ENCODE data around the gene NHLH2.

The NHLH2 gene

GRCh38 chr1:115840605-115841460 is at the start of gene NHLH2:
Gene NHLH2 (minus strand): TSS chr1:115841126. CDS start chr1:115838372, 2,754 bp downstream.
- DNase-seq, result peak; percentile 95

DNA sequence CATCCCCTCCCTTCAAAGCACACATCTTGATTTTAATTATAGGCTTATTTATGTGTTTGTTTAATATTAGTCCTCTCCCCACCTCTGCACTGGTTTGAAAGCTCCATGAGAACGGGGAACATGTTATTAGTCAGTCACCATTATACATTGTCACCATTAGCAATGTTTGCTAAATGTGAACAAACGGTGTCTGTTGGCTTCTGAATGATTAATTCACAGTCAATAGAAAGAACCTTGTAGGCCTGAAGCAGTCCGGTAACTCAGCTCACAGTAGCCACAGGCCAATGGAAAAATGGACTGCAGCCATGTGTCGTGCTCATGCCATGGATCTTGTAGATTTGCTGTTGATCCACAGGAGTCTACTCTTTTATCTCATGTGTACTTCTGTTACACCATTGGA is 49.7 kb upstream of the NHLH2 start:
- no peak for DNase-seq

DNA sequence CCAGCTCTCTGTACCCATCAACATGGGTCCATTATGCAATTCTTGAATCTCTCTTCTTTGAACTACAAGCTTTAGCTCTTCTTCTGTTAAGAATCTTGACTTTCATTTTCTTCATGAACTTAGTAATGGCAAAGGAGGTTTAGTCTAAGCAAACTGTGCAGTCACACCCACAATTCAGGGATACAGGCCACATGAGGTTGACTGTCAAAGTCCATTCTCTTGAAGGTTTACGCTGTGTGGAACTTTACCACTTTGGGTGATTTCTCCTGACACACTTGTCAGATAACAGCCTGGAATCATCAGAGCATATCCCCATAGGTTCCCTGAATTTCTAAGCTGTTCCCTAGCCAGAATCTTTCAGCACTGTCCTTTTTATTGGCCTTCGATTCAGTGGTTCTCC is 48.0 kb upstream of the NHLH2 start:
- no peak for DNase-seq

DNA sequence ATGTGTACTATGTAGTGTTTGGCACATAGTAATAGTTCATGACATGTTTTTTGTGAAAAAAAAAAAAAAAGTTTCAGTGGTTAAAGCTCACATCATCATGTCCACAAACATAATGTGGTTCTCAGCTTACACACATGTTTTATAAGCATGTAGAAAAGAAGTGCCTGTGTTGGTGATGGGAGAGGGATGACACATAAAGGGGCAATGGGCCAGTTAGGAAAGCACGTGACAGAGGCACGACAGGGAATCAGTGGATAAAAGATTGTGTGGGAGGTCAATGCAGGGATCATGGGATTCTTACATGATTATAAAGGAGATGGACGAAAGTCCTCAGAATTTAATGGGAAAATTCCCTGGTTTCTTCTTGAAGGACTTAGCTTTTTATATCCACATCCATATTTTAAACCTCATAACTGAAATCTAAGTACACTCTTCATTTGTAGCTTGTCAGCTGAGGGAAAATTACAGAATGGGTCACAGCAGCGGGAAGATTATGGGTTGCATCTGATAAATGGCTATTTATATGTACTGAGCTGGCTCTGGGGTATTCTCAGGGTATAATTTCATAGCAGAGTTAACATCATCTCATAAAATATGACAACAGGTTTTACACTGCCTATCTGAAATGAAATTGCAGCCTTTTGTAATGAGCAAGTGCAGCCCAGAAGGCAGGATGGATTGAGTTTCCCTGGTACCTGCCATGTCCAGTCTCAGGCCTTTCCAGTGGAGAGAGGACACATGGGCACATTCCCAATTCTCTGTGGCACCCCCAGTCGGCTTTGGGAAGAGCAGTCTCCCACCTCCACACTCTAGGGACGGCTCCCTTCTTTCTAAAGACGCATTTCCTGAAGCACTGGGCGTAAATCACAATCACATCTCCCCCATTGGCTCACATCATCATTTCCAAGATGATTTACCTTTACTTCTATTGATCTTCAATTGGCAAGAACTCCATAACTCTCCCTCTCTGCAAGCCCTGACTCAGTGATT is 42.3 kb upstream of the NHLH2 start:
- DNase-seq, result no peak

GRCh38 chr1:115880981-115881672 is 40.2 kb upstream of the NHLH2 start:
- DNase-seq, result no peak

GRCh38 chr1:115879977-115880376 is 39.1 kb upstream of the NHLH2 start:
- DNase-seq, result peak; percentile 38

DNA sequence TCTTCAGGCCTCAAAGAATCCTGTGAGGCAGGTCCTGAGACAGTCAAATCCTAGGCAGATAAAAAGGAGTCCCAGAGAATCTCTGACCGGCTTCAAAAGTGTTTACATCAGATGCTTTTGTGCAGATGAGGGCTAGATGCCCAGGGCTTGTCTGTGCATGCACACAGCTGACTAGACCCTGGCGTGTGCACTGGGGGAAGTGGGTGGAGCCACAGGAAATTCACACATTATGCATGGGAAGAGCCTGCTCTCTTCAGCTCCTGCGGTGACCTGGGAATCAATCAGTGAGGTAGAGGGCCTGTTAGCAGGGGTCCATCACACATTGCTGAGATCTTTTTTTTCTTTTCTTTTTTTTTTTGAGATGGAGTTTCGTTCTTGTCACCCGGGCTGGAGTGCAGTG is 36.6 kb upstream of the NHLH2 start:
- DNase-seq, result peak; percentile 70

GRCh38 chr1:115874904-115875303 is 34.0 kb upstream of the NHLH2 start:
- DNase-seq, result no peak

DNA sequence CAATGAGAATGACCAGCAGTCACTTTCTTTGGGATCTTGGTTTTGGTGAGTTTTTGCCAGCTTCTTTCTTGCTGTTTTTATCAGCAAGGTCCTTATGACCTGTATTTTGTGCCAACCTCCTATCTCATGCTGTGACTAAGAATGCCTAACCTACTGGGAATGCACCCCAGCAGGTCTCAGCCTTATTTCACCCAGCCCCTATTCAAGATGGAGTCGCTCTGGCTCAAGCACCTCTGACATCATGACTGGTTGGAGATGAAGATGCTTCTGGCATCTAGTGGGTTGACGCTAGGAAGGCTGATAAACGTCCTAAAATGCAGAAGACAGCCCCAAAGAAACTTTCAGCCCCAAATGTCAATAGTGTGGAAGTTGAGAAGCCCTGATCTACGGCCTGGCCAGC is 33.6 kb upstream of the NHLH2 start:
- DNase-seq, result no peak

DNA sequence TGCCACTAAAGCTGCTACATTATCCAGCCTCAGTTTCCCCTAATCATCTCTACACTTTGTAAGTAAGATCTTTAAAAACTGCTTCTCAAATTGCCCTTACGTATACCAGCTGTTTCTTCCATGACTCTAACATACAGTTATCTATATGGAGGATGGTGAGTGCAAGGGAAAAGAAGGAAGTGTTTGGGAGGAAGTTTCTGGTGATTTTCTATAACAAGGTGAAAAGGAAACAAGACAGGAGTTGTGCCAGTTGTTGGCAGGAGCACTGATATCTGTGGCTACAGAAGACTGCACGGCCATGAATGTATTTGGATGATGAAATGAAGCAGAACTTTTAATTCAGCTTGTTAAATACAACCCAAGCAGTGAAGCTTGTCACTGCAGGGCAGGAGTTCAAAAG is 32.3 kb upstream of the NHLH2 start:
- no peak for DNase-seq

- no peak for DNase-seq
Observed at GRCh38 chr1:115869064-115869463, 28.1 kb upstream of the NHLH2 start.

- DNase-seq, result no peak
Observed at GRCh38 chr1:115867216-115867615, 26.3 kb upstream of the NHLH2 start.

- no peak for DNase-seq
Observed at GRCh38 chr1:115865704-115866380, 24.9 kb upstream of the NHLH2 start.

DNA sequence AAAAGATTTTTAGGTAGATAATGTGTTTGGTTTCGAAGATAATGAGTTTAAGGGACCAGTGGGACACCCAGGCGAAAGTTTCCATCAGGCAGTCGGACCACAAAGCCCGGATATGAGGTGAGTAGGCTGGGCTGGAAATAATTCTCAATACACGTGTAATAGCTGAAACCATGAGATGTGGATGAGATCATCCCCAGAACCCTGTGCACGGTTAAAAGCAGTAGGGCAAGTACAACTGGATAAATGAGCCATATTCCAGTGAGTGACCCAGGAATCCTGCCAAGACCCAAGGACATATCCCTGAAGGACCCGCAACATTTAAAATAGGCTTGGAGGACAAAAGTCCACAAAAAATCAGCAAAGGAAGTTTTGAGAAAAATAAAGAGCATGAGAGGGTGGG is 21.5 kb upstream of the NHLH2 start:
- no peak for DNase-seq

DNA sequence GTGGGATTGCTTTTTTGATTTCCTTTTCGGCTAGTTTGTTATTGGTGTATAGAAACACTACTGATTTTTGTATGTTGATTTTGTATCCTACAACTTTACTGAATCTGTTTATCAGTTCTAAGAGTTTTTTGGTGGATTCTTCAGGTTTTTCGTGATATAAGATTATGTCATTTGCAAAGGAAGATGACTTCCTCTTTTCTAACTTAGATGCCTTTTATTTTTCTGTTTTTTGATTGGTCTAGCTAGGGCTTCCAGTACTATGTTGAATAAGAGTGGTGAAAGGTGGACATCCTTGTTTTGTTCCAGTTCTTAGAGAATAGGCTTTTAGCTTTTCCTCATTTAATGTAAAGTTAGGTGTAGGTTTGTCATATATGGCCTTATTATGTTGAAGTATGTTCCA is 13.1 kb upstream of the NHLH2 start:
- DNase-seq, result no peak

DNA sequence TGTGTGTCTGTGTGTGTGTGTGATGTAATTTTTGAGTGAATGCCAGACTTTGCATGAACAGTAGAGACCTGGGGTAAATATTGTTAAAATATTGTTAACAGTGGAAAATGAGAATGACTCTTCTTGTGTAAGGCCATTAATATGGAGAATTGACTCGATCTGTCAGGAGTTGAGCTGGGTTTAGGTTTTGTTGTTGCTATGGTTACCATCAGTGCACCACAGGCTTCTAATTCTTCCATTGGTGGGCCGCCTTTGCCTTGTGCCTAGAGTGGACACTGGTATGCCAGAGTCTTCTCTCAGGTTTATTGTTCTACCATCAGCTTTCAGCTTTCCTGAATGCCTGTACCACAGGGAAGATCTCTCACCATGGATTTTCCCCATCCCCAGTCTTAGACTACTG is 10.0 kb upstream of the NHLH2 start:
- no peak for DNase-seq

- DNase-seq, result no peak
Observed at GRCh38 chr1:115847787-115848186, 6.9 kb upstream of the NHLH2 start.

- no peak for DNase-seq
Observed at GRCh38 chr1:115842948-115843347, 2.0 kb upstream of the NHLH2 start.

DNA sequence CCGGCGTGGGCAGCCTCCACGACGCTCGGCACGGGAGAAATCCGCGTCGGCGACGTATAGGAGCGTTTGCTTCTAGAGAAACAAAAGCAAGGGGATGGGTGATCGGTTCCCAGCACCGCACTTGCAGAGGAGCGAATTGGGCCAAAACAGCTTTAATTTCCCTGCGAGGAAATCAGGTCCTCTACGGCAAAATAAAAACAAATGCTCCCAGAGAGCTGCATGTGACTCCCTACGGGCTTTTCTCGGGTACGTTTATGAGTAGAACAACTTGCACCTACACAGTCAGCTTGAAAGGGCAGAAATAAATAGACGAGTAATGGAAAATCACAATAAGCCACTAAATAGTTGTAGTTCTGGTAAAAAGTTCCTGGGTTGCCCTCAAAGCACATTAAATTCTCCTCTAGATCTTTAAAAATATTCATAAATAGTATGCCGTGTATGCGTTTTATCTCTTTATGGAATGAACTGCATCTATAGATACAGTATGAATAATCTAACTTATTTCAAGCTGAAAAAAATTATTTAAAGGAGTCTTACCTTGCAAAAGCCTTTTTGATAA is 1.2 kb downstream of the NHLH2 start:
- peak; percentile 46 for DNase-seq

GRCh38 chr1:115839029-115839678 is 1.8 kb downstream of the NHLH2 start:
- peak; percentile 73 for DNase-seq

DNA sequence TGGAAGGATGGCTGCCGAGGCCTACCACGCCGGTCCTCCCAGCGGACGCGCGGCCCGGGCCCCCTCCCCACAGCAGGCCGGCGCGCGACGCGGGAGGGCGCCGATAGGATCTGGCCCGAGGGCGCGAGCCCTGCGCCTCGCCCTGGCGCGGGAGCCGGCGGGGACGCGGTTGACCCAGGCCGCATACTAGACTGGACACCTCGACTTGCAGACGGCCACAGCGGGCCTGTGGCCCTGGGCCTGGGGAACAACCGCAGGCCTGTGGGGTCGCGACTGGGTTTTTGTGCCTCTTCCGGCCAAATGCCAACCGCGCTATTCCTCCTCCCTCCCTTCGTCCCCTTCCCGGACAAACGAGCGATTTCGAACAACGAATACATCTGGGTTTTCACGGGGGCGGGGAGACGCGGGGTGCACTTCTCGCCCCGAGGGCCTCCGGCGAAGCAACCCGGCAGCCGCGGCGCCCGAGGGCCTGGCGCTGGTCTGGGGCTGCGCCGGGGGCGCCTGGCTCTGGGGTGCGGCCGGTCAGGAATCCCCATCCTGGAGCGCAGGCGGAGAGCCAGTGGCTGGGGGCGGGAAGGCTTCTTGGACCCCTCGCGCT is 2.4 kb downstream of the NHLH2 start:
- peak; percentile 11 for DNase-seq
